Central memory CD8-positive, alpha-beta T cell (primary cell): ENCODE results near the gene CAMTA1.

Source experiments
- ATAC-seq: fragments of 150-1000 bp; cut with Tn5 transposase; replicated peaks from 2 replicates; pipeline ENCODE4 v1.10.0; 2022; ENCODE audit warnings: mild to moderate bottlenecking, moderate FRiP score, moderate number of reproducible peaks; ENCODE audit not compliant: poor library complexity, severe bottlenecking; ENCODE audit errors: extremely low read depth
- DNase-seq, 2 donors: peaks; one replicate each; pipeline ENCODE4 v3.0.0; 2021; ENCODE audit warnings: low spot score in 2 of 2
- H3K27ac Mint-ChIP-seq: one replicate; pipeline ENCODE4 v1.8.0; 2022; ENCODE audit warnings: low read depth, mild to moderate bottlenecking, moderate library complexity, mixed read lengths
- H3K27me3 Mint-ChIP-seq: one replicate; pipeline ENCODE4 v1.8.0; 2022; ENCODE audit warnings: mixed read lengths
- H3K36me3 Mint-ChIP-seq: one replicate; pipeline ENCODE4 v1.8.0; 2022; ENCODE audit warnings: mild to moderate bottlenecking, moderate library complexity, mixed read lengths; ENCODE audit not compliant: insufficient read depth
- H3K4me1 Mint-ChIP-seq: one replicate; pipeline ENCODE4 v1.8.0; 2022; ENCODE audit warnings: mixed read lengths
- H3K4me3 Mint-ChIP-seq: one replicate; pipeline ENCODE4 v1.8.0; 2022; ENCODE audit warnings: mild to moderate bottlenecking, moderate library complexity, mixed read lengths
- H3K9me3 Mint-ChIP-seq: one replicate; pipeline ENCODE4 v1.8.0; 2022; ENCODE audit warnings: mixed read lengths

Gene CAMTA1

GRCh38 chr1:7018351-7018750 lies 233.1 kb downstream of the CAMTA1 start:
- Mint-ChIP-seq H3K9me3 (no peaks in the 10 kb centered on the region), H3K4me1 (no peaks in the 10 kb centered on the region), H3K4me3 (no peak overlapping the region), H3K27ac (no peak overlapping the region), H3K27me3 (peaks cover 81% of the 10 kb centered on the region), H3K36me3 (no peaks in the 10 kb centered on the region)
- no peak for ATAC-seq
- DNase-seq, result no peak

GRCh38 chr1:7018826-7019225 lies 233.6 kb downstream of the CAMTA1 start:
- H3K36me3 Mint-ChIP-seq, result no peaks in the 10 kb centered on the region
- no peaks in the 10 kb centered on the region for H3K9me3 Mint-ChIP-seq
- no peak overlapping the region for H3K4me3 Mint-ChIP-seq
- peaks cover 81% of the 10 kb centered on the region for H3K27me3 Mint-ChIP-seq
- H3K4me1 Mint-ChIP-seq, result no peaks in the 10 kb centered on the region
- H3K27ac Mint-ChIP-seq, result no peak overlapping the region
- ATAC-seq (no peak), DNase-seq (no peak)

- Mint-ChIP-seq H3K36me3 (no peaks in the 10 kb centered on the region), H3K4me1 (no peaks in the 10 kb centered on the region), H3K9me3 (no peaks in the 10 kb centered on the region), H3K27ac (no peak overlapping the region), H3K4me3 (no peak overlapping the region), H3K27me3 (peaks cover 86% of the 10 kb centered on the region)
- ATAC-seq (no peak), DNase-seq (no peak)
Observed at GRCh38 chr1:7019510-7019909, 234.3 kb downstream of the CAMTA1 start.

- H3K27ac Mint-ChIP-seq, result no peak overlapping the region
- H3K4me1 Mint-ChIP-seq, result no peaks in the 10 kb centered on the region
- ATAC-seq (no peak), DNase-seq (no peak)
- H3K36me3 Mint-ChIP-seq, result peaks cover 1% of the 10 kb centered on the region
- no peaks in the 10 kb centered on the region for H3K9me3 Mint-ChIP-seq
- H3K4me3 Mint-ChIP-seq, result no peak overlapping the region
- H3K27me3 Mint-ChIP-seq, result peaks cover 84% of the 10 kb centered on the region
Observed at GRCh38 chr1:7022058-7022457, 236.8 kb downstream of the CAMTA1 start.

- H3K9me3 Mint-ChIP-seq, result no peaks in the 10 kb centered on the region
- no peak overlapping the region for H3K4me3 Mint-ChIP-seq
- H3K27ac Mint-ChIP-seq, result no peak overlapping the region
- DNase-seq (no peak), ATAC-seq (no peak)
- H3K4me1 Mint-ChIP-seq, result no peaks in the 10 kb centered on the region
- H3K27me3 Mint-ChIP-seq, result peaks cover 61% of the 10 kb centered on the region
- peaks cover 1% of the 10 kb centered on the region for H3K36me3 Mint-ChIP-seq
Observed at GRCh38 chr1:7025013-7025412, 239.8 kb downstream of the CAMTA1 start.

GRCh38 chr1:7026169-7026568 lies 240.9 kb downstream of the CAMTA1 start:
- peaks cover 49% of the 10 kb centered on the region for H3K27me3 Mint-ChIP-seq
- DNase-seq, result no peak
- no peak overlapping the region for H3K4me3 Mint-ChIP-seq
- no peak overlapping the region for H3K27ac Mint-ChIP-seq
- no peaks in the 10 kb centered on the region for H3K4me1 Mint-ChIP-seq
- H3K9me3 Mint-ChIP-seq, result no peaks in the 10 kb centered on the region
- ATAC-seq, result no peak
- peaks cover 1% of the 10 kb centered on the region for H3K36me3 Mint-ChIP-seq

GRCh38 chr1:7032992-7033391 lies 247.7 kb downstream of the CAMTA1 start:
- H3K27ac Mint-ChIP-seq, result peak overlapping the region; percentile 32
- no peaks in the 10 kb centered on the region for H3K4me1 Mint-ChIP-seq
- DNase-seq (no peak), ATAC-seq (no peak)
- H3K27me3 Mint-ChIP-seq, result peaks cover 23% of the 10 kb centered on the region
- H3K36me3 Mint-ChIP-seq, result no peaks in the 10 kb centered on the region
- H3K9me3 Mint-ChIP-seq, result peaks cover 14% of the 10 kb centered on the region
- no peak overlapping the region for H3K4me3 Mint-ChIP-seq

- peaks cover 26% of the 10 kb centered on the region for H3K27me3 Mint-ChIP-seq
- ATAC-seq (no peak), DNase-seq (no peak)
- H3K27ac Mint-ChIP-seq, result no peak overlapping the region
- no peak overlapping the region for H3K4me3 Mint-ChIP-seq
- H3K4me1 Mint-ChIP-seq, result no peaks in the 10 kb centered on the region
- peaks cover 14% of the 10 kb centered on the region for H3K9me3 Mint-ChIP-seq
- no peaks in the 10 kb centered on the region for H3K36me3 Mint-ChIP-seq
Observed at GRCh38 chr1:7036386-7036785, 251.1 kb downstream of the CAMTA1 start.

- no peak overlapping the region for H3K4me3 Mint-ChIP-seq
- H3K9me3 Mint-ChIP-seq, result no peaks in the 10 kb centered on the region
- no peak overlapping the region for H3K27ac Mint-ChIP-seq
- ATAC-seq (no peak), DNase-seq (no peak)
- H3K27me3 Mint-ChIP-seq, result peaks cover 44% of the 10 kb centered on the region
- H3K4me1 Mint-ChIP-seq, result no peaks in the 10 kb centered on the region
- H3K36me3 Mint-ChIP-seq, result no peaks in the 10 kb centered on the region
Observed at GRCh38 chr1:7039590-7040220, 254.5 kb downstream of the CAMTA1 start.

GRCh38 chr1:7040969-7041695 lies 255.9 kb downstream of the CAMTA1 start:
- no peaks in the 10 kb centered on the region for H3K4me1 Mint-ChIP-seq
- no peak overlapping the region for H3K27ac Mint-ChIP-seq
- DNase-seq, result no peak
- no peak for ATAC-seq
- H3K4me3 Mint-ChIP-seq, result no peak overlapping the region
- H3K36me3 Mint-ChIP-seq, result no peaks in the 10 kb centered on the region
- peaks cover 44% of the 10 kb centered on the region for H3K27me3 Mint-ChIP-seq
- no peaks in the 10 kb centered on the region for H3K9me3 Mint-ChIP-seq

- peaks cover 36% of the 10 kb centered on the region for H3K27me3 Mint-ChIP-seq
- no peak overlapping the region for H3K4me3 Mint-ChIP-seq
- H3K27ac Mint-ChIP-seq, result no peak overlapping the region
- DNase-seq (no peak), ATAC-seq (no peak)
- H3K36me3 Mint-ChIP-seq, result no peaks in the 10 kb centered on the region
- H3K4me1 Mint-ChIP-seq, result no peaks in the 10 kb centered on the region
- H3K9me3 Mint-ChIP-seq, result peaks cover 8% of the 10 kb centered on the region
Observed at GRCh38 chr1:7042322-7043190, 257.3 kb downstream of the CAMTA1 start.

GRCh38 chr1:7043191-7043549 lies 257.9 kb downstream of the CAMTA1 start:
- DNase-seq (no peak), ATAC-seq (no peak)
- peaks cover 9% of the 10 kb centered on the region for H3K9me3 Mint-ChIP-seq
- H3K4me1 Mint-ChIP-seq, result no peaks in the 10 kb centered on the region
- no peak overlapping the region for H3K4me3 Mint-ChIP-seq
- H3K36me3 Mint-ChIP-seq, result no peaks in the 10 kb centered on the region
- peaks cover 42% of the 10 kb centered on the region for H3K27me3 Mint-ChIP-seq
- no peak overlapping the region for H3K27ac Mint-ChIP-seq
